Activated CD4-positive, alpha-beta T cell treated with anti-CD3 and anti-CD28 coated beads for 4 hours (primary cell): ENCODE results near the gene CNTFR.

Experiments used
- DNase-seq, 2 donors: peaks; one replicate each; pipeline ENCODE4 v3.0.0-alpha.2; 2020

The CNTFR gene

GRCh38 chr9:34502891-34503290 is 86.6 kb downstream of the CNTFR start:
- DNase-seq: no peak

GRCh38 chr9:34502471-34502870 is 87.1 kb downstream of the CNTFR start:
- no peak for DNase-seq

GRCh38 chr9:34501889-34502425 is 87.6 kb downstream of the CNTFR start:
- no peak for DNase-seq
